ENCODE results near the gene B3GAT1. TPM values are rescaled to one million over a fixed set of nuclear protein-coding genes. Genes with fewer than 3 reads are reported as not detected.

Gene B3GAT1
- polyA plus RNA-seq, 3 donors, result not detected

DNA sequence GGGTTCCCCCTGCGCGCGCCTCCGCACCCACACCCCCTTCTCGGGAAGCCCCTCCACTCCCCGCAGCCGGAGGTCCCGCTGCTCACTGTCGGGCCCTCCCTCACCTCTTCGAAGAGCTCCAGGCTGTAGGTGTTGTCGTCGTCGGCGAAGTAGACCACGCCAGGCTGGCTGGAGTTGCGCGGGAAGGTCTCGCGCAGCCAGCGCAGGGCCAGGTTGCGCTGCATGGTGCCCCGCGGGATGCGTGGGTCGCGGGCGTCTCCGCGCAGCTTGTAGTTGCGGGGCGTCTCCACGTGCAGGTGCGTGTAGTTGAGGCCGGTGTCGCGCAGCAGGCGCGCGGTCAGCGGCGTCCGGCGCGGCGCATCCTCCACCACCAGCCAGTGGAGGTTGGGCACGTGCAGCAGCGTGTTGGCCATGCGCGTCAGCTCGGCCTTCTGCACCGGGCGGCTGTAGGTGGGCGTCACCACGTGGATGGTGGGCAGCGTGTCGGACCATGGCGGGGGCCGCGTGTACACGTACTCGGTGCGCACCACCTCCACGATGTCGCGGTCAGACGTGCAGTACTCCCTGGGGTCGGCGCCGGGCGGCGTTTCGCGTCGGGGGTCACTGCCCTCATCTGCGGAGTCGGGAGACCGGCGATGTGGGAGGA, 28.3 kb downstream of the B3GAT1 start:
- Histone ChIP-seq H3K4me2 (replicated peaks; ENCODE audit: extremely low read depth, low read length, poor library complexity, severe bottlenecking) (no peak overlapping the region), H3K9me3 (replicated peaks in 1 of 2; ENCODE audit: control insufficient read depth in 1 of 2, insufficient read depth in 1 of 2, low read length in 2 of 2) (no peaks in the 10 kb centered on the region), H4K20me1 (ENCODE audit: insufficient read depth, low read length) (no peaks in the 10 kb centered on the region), H2AFZ (ENCODE audit: insufficient read depth, low read depth, low read length, poor library complexity, severe bottlenecking) (no peak overlapping the region), H3K4me1 (ENCODE audit: control insufficient read depth in 1 of 2, insufficient read depth in 2 of 2, low read length in 2 of 2) (no peaks in the 10 kb centered on the region), H3K36me3 (replicated peaks in 1 of 2; ENCODE audit: control insufficient read depth in 1 of 2, insufficient read depth in 2 of 2, low read length in 2 of 2) (no peaks in the 10 kb centered on the region), H3K27ac (ENCODE audit: low read depth in 1 of 2, low read length in 2 of 2) (no peak overlapping the region), H3K9ac (ENCODE audit: insufficient read depth, low read length, poor library complexity, severe bottlenecking) (no peak overlapping the region), H3K79me2 (ENCODE audit: insufficient read depth, low read length) (no peaks in the 10 kb centered on the region), H3K4me3 (replicated peaks in 1 of 3; ENCODE audit: low read depth in 2 of 3, low read length in 3 of 3) (no peak overlapping the region), H3K27me3 (ENCODE audit: control insufficient read depth in 2 of 2, insufficient read depth in 2 of 2, low read length in 2 of 2) (no peaks in the 10 kb centered on the region)
- no peak overlapping the region for H3K4me3 Mint-ChIP-seq
- WGBS (ENCODE audit: insufficient coverage), result 93% methylated on average over 76 of the region's 78 CpGs
- no peaks in the 10 kb centered on the region for H3K9me3 Mint-ChIP-seq
- DNase-seq, result no peak
- peaks cover 6% of the 10 kb centered on the region for H3K4me1 Mint-ChIP-seq
- no peak overlapping the region for H3K27ac Mint-ChIP-seq
- TF ChIP-seq, protein P1, sequence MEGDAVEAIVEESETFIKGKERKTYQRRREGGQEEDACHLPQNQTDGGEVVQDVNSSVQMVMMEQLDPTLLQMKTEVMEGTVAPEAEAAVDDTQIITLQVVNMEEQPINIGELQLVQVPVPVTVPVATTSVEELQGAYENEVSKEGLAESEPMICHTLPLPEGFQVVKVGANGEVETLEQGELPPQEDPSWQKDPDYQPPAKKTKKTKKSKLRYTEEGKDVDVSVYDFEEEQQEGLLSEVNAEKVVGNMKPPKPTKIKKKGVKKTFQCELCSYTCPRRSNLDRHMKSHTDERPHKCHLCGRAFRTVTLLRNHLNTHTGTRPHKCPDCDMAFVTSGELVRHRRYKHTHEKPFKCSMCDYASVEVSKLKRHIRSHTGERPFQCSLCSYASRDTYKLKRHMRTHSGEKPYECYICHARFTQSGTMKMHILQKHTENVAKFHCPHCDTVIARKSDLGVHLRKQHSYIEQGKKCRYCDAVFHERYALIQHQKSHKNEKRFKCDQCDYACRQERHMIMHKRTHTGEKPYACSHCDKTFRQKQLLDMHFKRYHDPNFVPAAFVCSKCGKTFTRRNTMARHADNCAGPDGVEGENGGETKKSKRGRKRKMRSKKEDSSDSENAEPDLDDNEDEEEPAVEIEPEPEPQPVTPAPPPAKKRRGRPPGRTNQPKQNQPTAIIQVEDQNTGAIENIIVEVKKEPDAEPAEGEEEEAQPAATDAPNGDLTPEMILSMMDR (IDR thresholded peaks at IDR 0.05), result no peak
- peaks cover 2 to 12% (median 12%) of the 10 kb centered on the region in 3 donors for H3K27me3 Mint-ChIP-seq (ENCODE audit: low read depth in 3 of 3)
- intact Hi-C loops (cut with micrococcal nuclease), result no loop called here
- H3K36me3 Mint-ChIP-seq, result no peaks in the 10 kb centered on the region

DNA sequence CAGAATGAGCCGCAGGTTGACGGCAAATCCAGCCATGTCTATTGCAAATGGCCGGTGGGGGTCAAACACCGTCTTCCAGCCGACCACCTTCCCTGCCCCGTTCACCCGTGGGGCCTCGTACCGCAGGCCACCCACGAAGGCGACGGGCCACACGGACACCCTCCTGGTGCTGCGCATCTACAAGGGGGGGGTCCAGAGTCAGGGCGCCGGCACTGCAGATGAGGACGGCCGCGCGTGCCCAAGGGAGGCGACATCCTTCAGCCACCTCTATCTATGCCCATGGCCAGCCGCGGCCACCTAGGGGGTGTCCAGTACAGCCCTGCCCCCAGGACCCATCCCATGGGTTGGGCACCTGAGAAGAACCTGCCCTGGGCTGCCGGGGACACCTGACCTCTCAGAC, 29.2 kb downstream of the B3GAT1 start:
- Histone ChIP-seq H3K27me3 (ENCODE audit: control insufficient read depth in 2 of 2, insufficient read depth in 2 of 2, low read length in 2 of 2) (no peaks in the 10 kb centered on the region), H2AFZ (ENCODE audit: insufficient read depth, low read depth, low read length, poor library complexity, severe bottlenecking) (no peak overlapping the region), H3K4me3 (replicated peaks in 1 of 3; ENCODE audit: low read depth in 2 of 3, low read length in 3 of 3) (no peak overlapping the region), H3K9me3 (replicated peaks in 1 of 2; ENCODE audit: control insufficient read depth in 1 of 2, insufficient read depth in 1 of 2, low read length in 2 of 2) (no peaks in the 10 kb centered on the region), H3K9ac (ENCODE audit: insufficient read depth, low read length, poor library complexity, severe bottlenecking) (no peak overlapping the region), H3K4me2 (replicated peaks; ENCODE audit: extremely low read depth, low read length, poor library complexity, severe bottlenecking) (no peak overlapping the region), H3K79me2 (ENCODE audit: insufficient read depth, low read length) (no peaks in the 10 kb centered on the region), H3K36me3 (replicated peaks in 1 of 2; ENCODE audit: control insufficient read depth in 1 of 2, insufficient read depth in 2 of 2, low read length in 2 of 2) (no peaks in the 10 kb centered on the region), H3K4me1 (ENCODE audit: control insufficient read depth in 1 of 2, insufficient read depth in 2 of 2, low read length in 2 of 2) (no peaks in the 10 kb centered on the region), H4K20me1 (ENCODE audit: insufficient read depth, low read length) (no peaks in the 10 kb centered on the region), H3K27ac (ENCODE audit: low read depth in 1 of 2, low read length in 2 of 2) (no peak overlapping the region)
- Mint-ChIP-seq H3K4me1 (peaks cover 6% of the 10 kb centered on the region), H3K9me3 (no peaks in the 10 kb centered on the region), H3K27me3 (ENCODE audit: low read depth in 3 of 3) (peaks cover 2 to 12% (median 12%) of the 10 kb centered on the region in 3 donors), H3K27ac (no peak overlapping the region), H3K4me3 (no peak overlapping the region), H3K36me3 (no peaks in the 10 kb centered on the region)
- 92% methylated on average over 19 of the region's 24 CpGs for WGBS (ENCODE audit: insufficient coverage)
- no peak for DNase-seq
- intact Hi-C loops (cut with micrococcal nuclease), result no loop called here
- TF ChIP-seq, protein P1 (IDR thresholded peaks at IDR 0.05), result no peak

Measured in CD14-positive monocyte (primary cell).